Erythroblast (primary cell): ENCODE results near the gene EGLN1.

Experiments used
- GATA1 ChIP-seq: IDR thresholded peaks from 2 replicates; pipeline ENCODE4 v1.6.1; 2011; ENCODE audit warnings: low read depth, mild to moderate bottlenecking, control low read depth, low read length, moderate library complexity
- POLR2A ChIP-seq: IDR thresholded peaks from 2 replicates; pipeline ENCODE4 v1.6.1; 2011; ENCODE audit warnings: mild to moderate bottlenecking, low read length

- TF ChIP-seq POLR2A, result no peak
- no peak for TF ChIP-seq GATA1
These were observed 24.0 kb downstream of the EGLN1 start for GRCh38 chr1:231397886-231398671.
